ENCODE measurements around the gene RBMS1.

The RBMS1 gene

DNA sequence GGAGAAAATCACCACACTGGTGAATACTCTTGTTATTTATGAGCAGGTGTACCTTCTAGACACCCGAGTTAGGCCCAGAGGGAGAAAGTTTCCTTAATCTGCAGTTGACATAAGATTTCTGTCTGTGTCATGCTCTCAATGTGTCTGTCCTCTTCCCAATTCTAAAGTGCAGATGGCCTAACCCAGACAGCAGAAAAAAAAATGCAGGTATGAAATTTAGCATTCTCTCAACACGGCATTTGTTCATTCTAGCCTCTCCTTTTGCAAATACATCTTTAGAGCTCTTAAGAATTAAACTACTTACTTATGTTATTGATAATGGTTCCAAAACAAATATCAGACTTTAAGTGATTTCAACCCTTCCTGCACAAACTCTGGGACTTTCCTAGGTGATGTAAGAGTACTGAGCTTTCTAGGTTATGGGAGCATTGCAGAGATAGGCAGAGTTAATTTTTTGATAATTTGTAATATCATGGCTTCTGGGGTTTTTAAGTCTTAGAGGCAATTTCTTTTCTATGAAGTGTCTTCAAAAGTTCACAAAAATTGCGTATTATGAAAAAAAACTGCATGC lies 260.6 kb downstream of the RBMS1 start:
- no peak for TF ChIP-seq EZH2 (optimal IDR thresholded peaks at IDR 0.05; ENCODE audit: low read depth, low read length)
- no peak for TF ChIP-seq EZH2phosphoT487 (IDR thresholded peaks at IDR 0.05; ENCODE audit: low read length)
- no peak for TF ChIP-seq CTCF (IDR thresholded peaks at IDR 0.05; ENCODE audit: low read length)
- Histone ChIP-seq H2AFZ (ENCODE audit: low read length) (no peak overlapping the region), H3K9me2 (replicated peaks; ENCODE audit: insufficient read depth, low read length) (no peaks in the 10 kb centered on the region), H3K27ac (ENCODE audit: low read length) (no peak overlapping the region), H4K20me1 (ENCODE audit: insufficient read depth, low read length) (no peaks in the 10 kb centered on the region), H3K9me3 (replicated peaks; ENCODE audit: insufficient read depth, low read length) (no peaks in the 10 kb centered on the region), H3F3A (ENCODE audit: insufficient read depth, low read length) (no peaks in the 10 kb centered on the region), H3K4me2 (ENCODE audit: low read depth, low read length) (no peak overlapping the region), H3K27me3 (replicated peaks; ENCODE audit: insufficient read depth, low read length) (no peaks in the 10 kb centered on the region), H3K9ac (ENCODE audit: low read length) (no peak overlapping the region), H3K4me1 (ENCODE audit: low read length) (no peaks in the 10 kb centered on the region), H3K79me2 (ENCODE audit: low read length) (no peaks in the 10 kb centered on the region), H3K36me3 (replicated peaks; ENCODE audit: insufficient read depth, low read length) (no peaks in the 10 kb centered on the region), H3K4me3 (ENCODE audit: low read length) (no peak overlapping the region)
- no peak for DNase-seq

- Histone ChIP-seq H3K9ac (ENCODE audit: low read length) (no peak overlapping the region), H3K27ac (ENCODE audit: low read length) (no peak overlapping the region), H2AFZ (ENCODE audit: low read length) (no peak overlapping the region), H3K9me3 (replicated peaks; ENCODE audit: insufficient read depth, low read length) (no peaks in the 10 kb centered on the region), H3F3A (ENCODE audit: insufficient read depth, low read length) (no peaks in the 10 kb centered on the region), H3K27me3 (replicated peaks; ENCODE audit: insufficient read depth, low read length) (no peaks in the 10 kb centered on the region), H4K20me1 (ENCODE audit: insufficient read depth, low read length) (no peaks in the 10 kb centered on the region), H3K4me2 (ENCODE audit: low read depth, low read length) (no peak overlapping the region), H3K4me3 (ENCODE audit: low read length) (no peak overlapping the region), H3K36me3 (replicated peaks; ENCODE audit: insufficient read depth, low read length) (no peaks in the 10 kb centered on the region), H3K79me2 (ENCODE audit: low read length) (no peaks in the 10 kb centered on the region), H3K4me1 (ENCODE audit: low read length) (0 out of 2 replicates have a peak, but pooled peaks cover under 1% of the 10 kb centered on the region), H3K9me2 (replicated peaks; ENCODE audit: insufficient read depth, low read length) (no peaks in the 10 kb centered on the region)
- TF ChIP-seq EZH2phosphoT487 (IDR thresholded peaks at IDR 0.05; ENCODE audit: low read length) = no peak
- no peak for TF ChIP-seq EZH2 (optimal IDR thresholded peaks at IDR 0.05; ENCODE audit: low read depth, low read length)
- no peak for TF ChIP-seq CTCF (IDR thresholded peaks at IDR 0.05; ENCODE audit: low read length)
- DNase-seq = no peak
These were observed 264.0 kb downstream of the RBMS1 start for GRCh38 chr2:160229591-160229990.

DNA sequence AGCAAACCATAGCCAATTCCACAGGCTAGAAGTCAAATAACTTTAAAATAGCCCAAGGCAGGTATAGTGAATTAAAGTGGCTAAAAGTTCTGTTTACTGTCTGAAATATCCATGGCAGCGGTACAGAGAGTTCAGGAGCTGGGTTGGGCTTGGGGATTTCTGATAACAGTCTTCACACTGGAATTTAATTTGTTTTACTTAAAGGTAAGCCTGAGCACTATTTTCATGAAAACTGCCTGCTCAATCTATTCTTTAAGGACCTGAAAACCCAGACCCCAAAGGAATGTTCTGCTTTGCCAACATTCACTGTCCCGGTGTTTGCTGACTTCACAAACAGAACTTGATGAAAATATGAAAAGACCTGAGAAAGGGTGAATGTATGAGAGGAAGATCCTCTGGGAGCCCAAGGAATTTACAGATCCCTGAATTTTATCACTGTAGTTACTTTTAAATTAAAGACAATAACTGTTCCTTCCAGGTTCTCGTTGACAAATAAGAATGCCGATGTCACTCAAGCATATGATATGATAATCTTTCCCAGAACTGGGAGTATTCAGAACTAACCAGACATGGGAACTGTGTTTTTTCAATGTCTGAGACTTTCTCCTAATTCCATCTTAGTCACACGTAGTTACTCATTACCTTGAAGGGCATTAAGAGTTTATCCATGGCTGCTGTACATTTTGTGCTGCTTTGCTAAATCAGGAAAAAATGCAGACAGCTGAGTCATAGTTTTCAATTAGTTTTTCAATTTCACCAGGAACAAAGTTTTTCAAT lies 265.3 kb downstream of the RBMS1 start:
- Histone ChIP-seq H2AFZ (ENCODE audit: low read length) (no peak overlapping the region), H3K9me2 (replicated peaks; ENCODE audit: insufficient read depth, low read length) (no peaks in the 10 kb centered on the region), H4K20me1 (ENCODE audit: insufficient read depth, low read length) (no peaks in the 10 kb centered on the region), H3K79me2 (ENCODE audit: low read length) (no peaks in the 10 kb centered on the region), H3K4me2 (ENCODE audit: low read depth, low read length) (no peak overlapping the region), H3K9ac (ENCODE audit: low read length) (no peak overlapping the region), H3K9me3 (replicated peaks; ENCODE audit: insufficient read depth, low read length) (no peaks in the 10 kb centered on the region), H3K27me3 (replicated peaks; ENCODE audit: insufficient read depth, low read length) (no peaks in the 10 kb centered on the region), H3K27ac (ENCODE audit: low read length) (no peak overlapping the region), H3F3A (ENCODE audit: insufficient read depth, low read length) (no peaks in the 10 kb centered on the region), H3K4me1 (ENCODE audit: low read length) (peaks cover 12% of the 10 kb centered on the region), H3K36me3 (replicated peaks; ENCODE audit: insufficient read depth, low read length) (no peaks in the 10 kb centered on the region), H3K4me3 (ENCODE audit: low read length) (no peak overlapping the region)
- DNase-seq = no peak
- TF ChIP-seq CTCF (IDR thresholded peaks at IDR 0.05; ENCODE audit: low read length) (no peak), EZH2 (optimal IDR thresholded peaks at IDR 0.05; ENCODE audit: low read depth, low read length) (no peak), EZH2phosphoT487 (IDR thresholded peaks at IDR 0.05; ENCODE audit: low read length) (no peak)

All from MM.1S (cell line).